HCT116 (cell line): ENCODE measurements around the gene CXXC5.

Experiments
- CTCF ChIP-seq, 3 experiments: fragments of 200-600 bp in 1 of 3; sonication (generic) in 1 of 3; IDR thresholded peaks in 2 of 3; conservative IDR thresholded peaks in 1 of 3; 2 replicates each; pipeline ENCODE4 v1.5.1; 2012 to 2017; ENCODE audit warnings: low read depth in 2 of 3, low read length in 2 of 3, antibody characterized with exemption in 1 of 3, borderline replicate concordance in 1 of 3, control low read depth in 1 of 3, mild to moderate bottlenecking in 1 of 3, mixed read lengths in 1 of 3, mixed run types in 1 of 3, moderate library complexity in 1 of 3; ENCODE audit not compliant: insufficient read depth in 1 of 3
- EGR1 ChIP-seq: IDR thresholded peaks from 2 replicates; pipeline ENCODE4 v1.6.1; 2012; ENCODE audit warnings: low read depth
- EZH2phosphoT487 ChIP-seq: fragments of 200-600 bp; IDR thresholded peaks from 2 replicates; pipeline ENCODE4 v1.6.1; 2018; ENCODE audit warnings: antibody characterized with exemption, borderline replicate concordance
- POLR2A ChIP-seq: IDR thresholded peaks from 2 replicates; pipeline ENCODE4 v1.7.0; 2011; ENCODE audit warnings: borderline replicate concordance; ENCODE audit not compliant: insufficient read depth, insufficient read length; ENCODE audit errors: extremely low read depth

GRCh38 chr5:139644001-139644456 is 4.1 kb upstream of the CXXC5 start:
- TF ChIP-seq EZH2phosphoT487 (no peak), POLR2A (no peak), CTCF (IDR thresholded peaks at IDR 0.05 in 2 of 3, conservative IDR thresholded peaks at IDR 0.05 in 1 of 3; ENCODE audit: borderline replicate concordance in 1 of 3, insufficient read depth in 1 of 3, low read depth in 2 of 3, low read length in 2 of 3) (no peak), EGR1 (no peak)
